Thyroid gland (tissue), 4 donors: ENCODE results near the gene GAPT.

Experiments
- CTCF ChIP-seq, 6 experiments: fragments of 200-600 bp in 3 of 6; fragments of 450-650 bp in 3 of 6; sonication (generic) in 3 of 6; IDR thresholded peaks; one replicate each; pipeline ENCODE4 v1.5.1; 2016 to 2019; ENCODE audit warnings: antibody characterized with exemption in 6 of 6, mild to moderate bottlenecking in 2 of 6, inconsistent platforms in 1 of 6, moderate library complexity in 1 of 6
- POLR2A ChIP-seq, 2 donors: fragments of 450-650 bp; IDR thresholded peaks; one replicate each; pipeline ENCODE4 v1.6.1; 2017; ENCODE audit warnings: antibody characterized with exemption in 2 of 2, mild to moderate bottlenecking in 2 of 2, moderate library complexity in 1 of 2

- TF ChIP-seq CTCF (IDR thresholded peaks at IDR 0.05) (no peak), POLR2A (IDR thresholded peaks at IDR 0.05) (no peak)
Observed at GRCh38 chr5:58450811-58451629, 40.2 kb upstream of the GAPT start.
